Spleen (tissue), 11 donors: Measurements from ENCODE around the gene MFSD1. TPM values are rescaled to one million over a fixed set of nuclear protein-coding genes. Genes with fewer than 3 reads are reported as not detected.
A peak's percentile ranks its signal among the peaks of the same experiment; 100 is the strongest.

ENCODE experiments used
- DNase-seq: peaks from one replicate; pipeline ENCODE4 v3.0.0-alpha.2; 2020
- H3K27ac ChIP-seq, 8 donors: fragments of 200-600 bp; sonication (generic) in 7 of 8; 1 replicate in 4 of 8; 2 replicates in 4 of 8; pipeline versions ENCODE4 v1.5.0 to v1.8.0; 2016 to 2021; ENCODE audit warnings: inconsistent platforms in 4 of 8, mild to moderate bottlenecking in 4 of 8, moderate library complexity in 1 of 8
- H3K27me3 ChIP-seq, 7 donors: fragments of 200-600 bp; sonication (generic) in 6 of 7; replicated peaks in 1 of 7; 1 replicate in 4 of 7; 2 replicates in 3 of 7; pipeline versions ENCODE4 v1.5.0 to v1.8.0; 2016 to 2021; ENCODE audit warnings: inconsistent platforms in 3 of 7, mild to moderate bottlenecking in 1 of 7
- H3K36me3 ChIP-seq, 6 donors: fragments of 200-600 bp; sonication (generic) in 5 of 6; 1 replicate in 4 of 6; 2 replicates in 2 of 6; pipeline versions ENCODE4 v1.5.0 to v1.8.0; 2016 to 2021; ENCODE audit warnings: inconsistent platforms in 2 of 6
- H3K4me1 ChIP-seq, 6 donors: fragments of 200-600 bp; sonication (generic) in 5 of 6; 1 replicate in 3 of 6; 2 replicates in 3 of 6; pipeline versions ENCODE4 v1.5.0 to v1.8.0; 2016 to 2021; ENCODE audit warnings: inconsistent platforms in 3 of 6
- H3K4me3 ChIP-seq, 8 donors: fragments of 200-600 bp; sonication (generic) in 7 of 8; 1 replicate in 4 of 8; 2 replicates in 4 of 8; pipeline versions ENCODE4 v1.5.0 to v1.8.0; 2016 to 2021; ENCODE audit warnings: inconsistent platforms in 4 of 8, mild to moderate bottlenecking in 4 of 8, moderate library complexity in 2 of 8
- H3K9me3 ChIP-seq, 8 donors: fragments of 200-600 bp; sonication (generic) in 7 of 8; 1 replicate in 4 of 8; 2 replicates in 4 of 8; pipeline versions ENCODE4 v1.5.0 to v1.8.0; 2016 to 2021; ENCODE audit warnings: inconsistent platforms in 4 of 8
- CTCF ChIP-seq, 11 experiments: fragments of 200-600 bp in 7 of 11; fragments of 450-650 bp in 4 of 11; sonication (generic) in 4 of 11; IDR thresholded peaks in 8 of 11; conservative IDR thresholded peaks in 3 of 11; 1 replicate in 7 of 11; 2 replicates in 4 of 11; pipeline versions ENCODE4 v1.4.0 to v1.8.0; 2016 to 2021; ENCODE audit warnings: antibody characterized with exemption in 11 of 11, inconsistent platforms in 4 of 11, mild to moderate bottlenecking in 1 of 11
- POLR2A ChIP-seq, 3 donors: fragments of 450-650 bp; IDR thresholded peaks; one replicate each; pipeline ENCODE4 v1.5.1; 2017; ENCODE audit warnings: antibody characterized with exemption in 3 of 3, mild to moderate bottlenecking in 1 of 3
- POLR2AphosphoS5 ChIP-seq, 3 donors: sonication (generic); formaldehyde crosslinking; IDR thresholded peaks; one replicate each; pipeline ENCODE4 v1.5.1; 2017; ENCODE audit warnings: antibody characterized with exemption in 3 of 3
- WGBS, 5 donors: extraction: QIAGEN DNeasy Blood & Tissue Kit in 3 of 5; methylation state at CpG; one replicate each; pipeline versions ENCODE4 v1.1.5 to v1.1.7; 2013 to 2018; 5-methylcytosine and 5-hydroxymethylcytosine counted together
- intact Hi-C: fragments of 100-400 bp; cut with DNase I; formaldehyde crosslinking; loops from one replicate; pipeline ENCODE4 v1.15.0; 2023; ENCODE audit warnings: low total_unique reads
- polyA plus RNA-seq, 3 donors: library from polyadenylated mRNA; stranded (reverse); fragments of 200-250 nt; gene quantifications; one replicate each; pipeline ENCODE4 v1.2.1, GENCODE V29; 2013
- total RNA-seq, 7 donors: library from RNA; depleted of rRNA in 3 of 7; stranded (reverse); fragments of >200 nt in 3 of 7; fragmentation: NEBNext Ultra II Directional in 4 of 7; extraction: Animal tissue kit (Norgen Biotek cat#: 25700) in 4 of 7; gene quantifications; one replicate each; pipeline versions ENCODE4 v1.1.0 to v1.2.1, GENCODE V29; 2016 to 2021
- donor health status: healthy with polysubstance abuse.
- donor health status: DM: no; HTN: no; CAD: no; lungs with moderate emphysema.
- donor health status: DM: no; HTN: no; CAD: no.
- donor health status: Bipolar disorder and iron deficiency.
- donor health status: healthy.
- donor health status: DM: no; HTN: no; CAD: no.
- donor health status: DM: yes; HTN: yes; CAD: no.

The MFSD1 gene
- total and polyA plus RNA-seq, 10 donors, result 34.5 to 155 (median 110) TPM

- Histone ChIP-seq H3K4me3 (peak overlapping the region in 1 of 8 donors; percentile 27), H3K4me1 (peaks cover 0 to 80% (median 54%) of the 10 kb centered on the region in 6 donors), H3K27ac (peak overlapping the region in 3 of 8 donors; percentile 21 to 95 (median 90)), H3K27me3 (no peaks in the 10 kb centered on the region), H3K36me3 (peaks cover 0 to 54% (median 31%) of the 10 kb centered on the region in 6 donors), H3K9me3 (no peaks in the 10 kb centered on the region)
- 81 to 93% (median 88%) methylated on average over 3 of the region's 3 CpGs for WGBS, 5 donors
- no peak for DNase-seq
- intact Hi-C loops, result no loop called here
- no peak for TF ChIP-seq CTCF (IDR thresholded peaks at IDR 0.05 in 8 of 11, conservative IDR thresholded peaks at IDR 0.05 in 3 of 11)
- TF ChIP-seq POLR2AphosphoS5 (IDR thresholded peaks at IDR 0.05), result no peak
- no peak for TF ChIP-seq POLR2A (IDR thresholded peaks at IDR 0.05)
Observed at GRCh38 chr3:158804441-158804840, 2.6 kb downstream of the MFSD1 start.

- WGBS, 5 donors, result 63 to 76% (median 69%) methylated on average over 3 of the region's 3 CpGs
- Histone ChIP-seq H3K27me3 (no peaks in the 10 kb centered on the region), H3K36me3 (peaks cover 0 to 96% (median 65%) of the 10 kb centered on the region in 6 donors), H3K4me3 (no peak overlapping the region), H3K27ac (peak overlapping the region in 7 of 8 donors; percentile 6 to 90 (median 82)), H3K9me3 (no peaks in the 10 kb centered on the region), H3K4me1 (peaks cover 0 to 97% (median 32%) of the 10 kb centered on the region in 6 donors)
- DNase-seq, result no peak
- intact Hi-C loops, result no loop called here
- TF ChIP-seq CTCF (IDR thresholded peaks at IDR 0.05 in 8 of 11, conservative IDR thresholded peaks at IDR 0.05 in 3 of 11) (no peak), POLR2A (IDR thresholded peaks at IDR 0.05) (no peak), POLR2AphosphoS5 (IDR thresholded peaks at IDR 0.05) (no peak)
Observed at GRCh38 chr3:158808697-158809096, 6.8 kb downstream of the MFSD1 start.

- Histone ChIP-seq H3K36me3 (peaks cover 7 to 100% (median 72%) of the 10 kb centered on the region in 6 donors), H3K27ac (peak overlapping the region in 7 of 8 donors; percentile 55 to 90 (median 82)), H3K9me3 (no peaks in the 10 kb centered on the region), H3K4me3 (peak overlapping the region in 1 of 8 donors; percentile 38), H3K4me1 (peaks cover 0 to 87% (median 24%) of the 10 kb centered on the region in 6 donors), H3K27me3 (no peaks in the 10 kb centered on the region)
- WGBS, 5 donors, result 62 to 85% (median 77%) methylated on average over 4 of the region's 4 CpGs
- no peak for DNase-seq
- intact Hi-C loops, result no loop called here
- TF ChIP-seq POLR2A (IDR thresholded peaks at IDR 0.05), result no peak
- no peak for TF ChIP-seq CTCF (IDR thresholded peaks at IDR 0.05 in 8 of 11, conservative IDR thresholded peaks at IDR 0.05 in 3 of 11)
- TF ChIP-seq POLR2AphosphoS5 (IDR thresholded peaks at IDR 0.05), result peak in 1 of 3 donors; percentile 67
Observed at GRCh38 chr3:158809642-158810041, 7.8 kb downstream of the MFSD1 start.

- 52 to 80% (median 71%) methylated on average over 8 of the region's 8 CpGs for WGBS, 5 donors
- intact Hi-C loops, result no loop called here
- H3K36me3 ChIP-seq, result peaks cover 10 to 95% (median 74%) of the 10 kb centered on the region in 6 donors
- no peaks in the 10 kb centered on the region for H3K27me3 ChIP-seq
- H3K27ac ChIP-seq, result peak overlapping the region in 7 of 8 donors; percentile 67 to 90 (median 82)
- DNase-seq, result no peak
- TF ChIP-seq POLR2AphosphoS5 (IDR thresholded peaks at IDR 0.05) (peak in 1 of 3 donors; percentile 11), CTCF (IDR thresholded peaks at IDR 0.05 in 8 of 11, conservative IDR thresholded peaks at IDR 0.05 in 3 of 11) (no peak)
- peak overlapping the region in 1 of 8 donors; percentile 38 for H3K4me3 ChIP-seq
- peaks cover 0 to 73% (median 13%) of the 10 kb centered on the region in 6 donors for H3K4me1 ChIP-seq
- no peaks in the 10 kb centered on the region for H3K9me3 ChIP-seq
Observed at GRCh38 chr3:158810823-158811724, 9.2 kb downstream of the MFSD1 start.
